Tibial nerve (tissue), 4 donors: Measurements from ENCODE around the gene B4GALT3. TPM values are rescaled to one million over a fixed set of nuclear protein-coding genes. Genes with fewer than 3 reads are reported as not detected.

Experiments used
- DNase-seq, 2 donors: peaks; one replicate each; pipeline ENCODE4 v3.0.0-alpha.2; 2019; ENCODE audit warnings: low spot score in 2 of 2
- H3K27ac ChIP-seq, 4 donors: fragments of 200-600 bp; sonication (generic) in 3 of 4; one replicate each; pipeline ENCODE4 v1.5.1; 2017 to 2019; ENCODE audit warnings: mild to moderate bottlenecking in 1 of 4
- H3K27me3 ChIP-seq, 2 donors: fragments of 200-600 bp; sonication (generic) in 1 of 2; one replicate each; pipeline versions ENCODE4 v1.5.1 to v1.6.0; 2017 to 2019
- H3K36me3 ChIP-seq, 3 donors: fragments of 200-600 bp; sonication (generic); one replicate each; pipeline ENCODE4 v1.5.1; 2018 to 2019
- H3K4me1 ChIP-seq, 4 donors: fragments of 200-600 bp; sonication (generic) in 3 of 4; one replicate each; pipeline ENCODE4 v1.5.1; 2017 to 2019
- H3K4me3 ChIP-seq, 4 donors: fragments of 200-600 bp; sonication (generic) in 3 of 4; one replicate each; pipeline ENCODE4 v1.5.1; 2017 to 2019; ENCODE audit warnings: mild to moderate bottlenecking in 1 of 4, moderate library complexity in 1 of 4
- H3K9me3 ChIP-seq, 4 donors: fragments of 200-600 bp; sonication (generic) in 3 of 4; one replicate each; pipeline ENCODE4 v1.5.1; 2017 to 2019
- CTCF ChIP-seq, 5 experiments: fragments of 200-600 bp in 3 of 5; fragments of 450-650 bp in 2 of 5; sonication (generic) in 3 of 5; IDR thresholded peaks; one replicate each; pipeline ENCODE4 v1.5.1; 2016 to 2019; ENCODE audit warnings: antibody characterized with exemption in 5 of 5, mild to moderate bottlenecking in 3 of 5, moderate library complexity in 2 of 5
- EP300 ChIP-seq, 2 donors: sonication (generic); formaldehyde crosslinking; IDR thresholded peaks; one replicate each; pipeline ENCODE4 v1.6.1; 2017; ENCODE audit warnings: antibody characterized with exemption in 2 of 2, mild to moderate bottlenecking in 1 of 2
- POLR2A ChIP-seq, 2 donors: fragments of 450-650 bp; IDR thresholded peaks; one replicate each; pipeline ENCODE4 v1.6.1; 2017; ENCODE audit warnings: antibody characterized with exemption in 2 of 2, mild to moderate bottlenecking in 2 of 2, moderate library complexity in 2 of 2
- WGBS, 2 donors: methylation state at CpG; one replicate each; pipeline ENCODE4 v1.1.5; 2018; 5-methylcytosine and 5-hydroxymethylcytosine counted together
- total RNA-seq, 4 donors: library from RNA; depleted of rRNA; stranded (reverse); fragments of >200 nt; gene quantifications; one replicate each; pipeline ENCODE4 v1.1.0, GENCODE V29; 2016

B4GALT3 gene
- total RNA-seq, 4 donors from 2014 or later, result 18.8 to 41.4 (median 24.3) TPM

DNA sequence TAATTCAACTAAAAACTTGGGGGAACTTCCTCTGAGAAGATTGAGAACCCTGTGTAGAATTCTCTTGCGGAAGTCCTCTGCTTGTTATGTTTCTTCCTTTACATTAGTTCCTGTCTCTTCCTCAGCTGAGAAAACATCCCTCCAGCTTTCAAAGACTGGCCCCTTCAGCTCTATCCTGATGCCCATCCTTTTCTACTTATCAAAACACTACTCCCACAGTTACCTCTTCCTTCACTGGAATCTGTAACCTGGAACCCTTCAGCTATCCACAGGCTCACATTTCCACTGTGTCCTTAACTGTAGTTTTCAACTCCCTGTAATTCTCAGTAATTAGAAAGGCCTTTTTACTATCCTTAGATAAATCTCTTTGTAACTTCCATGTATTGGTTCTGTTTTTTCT lies 38.9 kb downstream of the B4GALT3 start:
- 76 to 85% methylated on average over 1 of the region's 1 CpG for WGBS, 2 donors
- TF ChIP-seq EP300 (IDR thresholded peaks at IDR 0.05) (no peak), CTCF (IDR thresholded peaks at IDR 0.05) (no peak), POLR2A (IDR thresholded peaks at IDR 0.05) (no peak)
- H3K4me3 ChIP-seq, result no peak overlapping the region
- peaks cover 0 to 25% (median 7%) of the 10 kb centered on the region in 4 donors for H3K4me1 ChIP-seq
- DNase-seq, result no peak
- H3K27me3 ChIP-seq, result no peaks in the 10 kb centered on the region
- no peaks in the 10 kb centered on the region for H3K9me3 ChIP-seq
- peak overlapping the region in 1 of 4 donors; percentile 2 for H3K27ac ChIP-seq
- no peaks in the 10 kb centered on the region for H3K36me3 ChIP-seq

DNA sequence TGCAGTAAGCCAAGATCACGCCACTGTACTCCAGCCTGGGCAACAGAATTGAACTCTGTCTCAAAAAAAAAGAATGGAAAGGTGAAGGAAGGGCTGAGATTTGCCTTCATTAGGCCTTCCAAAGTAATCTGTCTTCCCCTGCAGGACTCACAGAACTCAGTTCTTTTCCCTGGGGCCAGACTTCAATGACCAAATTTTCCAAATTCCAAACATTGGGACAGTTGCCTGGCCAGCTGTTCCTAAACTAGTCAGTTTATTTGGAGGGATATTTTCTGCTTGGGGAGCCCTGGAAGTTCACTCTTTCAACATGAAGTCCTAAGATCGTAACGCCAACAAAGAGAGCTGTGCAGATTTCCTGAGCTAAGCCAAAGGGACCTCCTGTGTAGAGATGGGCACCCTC lies 39.4 kb downstream of the B4GALT3 start:
- no peak overlapping the region for H3K27ac ChIP-seq
- no peaks in the 10 kb centered on the region for H3K9me3 ChIP-seq
- WGBS, 2 donors, result 81 to 82% methylated on average over 3 of the region's 3 CpGs
- H3K4me1 ChIP-seq, result peaks cover 0 to 26% (median 9%) of the 10 kb centered on the region in 4 donors
- H3K4me3 ChIP-seq, result no peak overlapping the region
- H3K36me3 ChIP-seq, result no peaks in the 10 kb centered on the region
- TF ChIP-seq EP300 (IDR thresholded peaks at IDR 0.05) (no peak), CTCF (IDR thresholded peaks at IDR 0.05) (no peak), POLR2A (IDR thresholded peaks at IDR 0.05) (no peak)
- DNase-seq, result no peak
- H3K27me3 ChIP-seq, result no peaks in the 10 kb centered on the region

DNA sequence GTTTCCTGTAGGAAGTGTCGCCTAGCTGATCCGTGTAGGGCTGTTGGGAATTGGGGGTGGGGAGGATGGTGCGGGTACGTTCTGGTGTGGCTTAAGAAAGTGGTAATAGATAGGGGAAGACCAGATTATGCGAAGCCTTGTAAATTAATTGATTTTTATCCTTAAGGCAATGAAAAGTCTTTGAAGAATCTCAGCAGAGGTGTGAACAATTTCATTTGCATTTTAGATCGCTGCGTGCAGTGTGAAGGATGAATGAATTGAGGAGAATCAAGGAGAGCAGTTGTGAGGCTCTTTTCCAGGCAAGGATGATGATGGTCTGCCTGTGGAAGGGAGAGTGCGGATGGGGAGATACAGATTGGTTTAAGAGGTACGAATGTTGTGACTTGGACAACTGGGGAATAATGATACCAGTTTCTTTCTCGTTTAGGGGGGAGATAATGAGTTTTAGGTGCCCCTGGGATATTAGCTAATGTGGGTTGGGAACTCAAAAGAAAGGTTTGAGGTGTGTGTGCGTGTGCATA lies 44.0 kb downstream of the B4GALT3 start:
- peaks cover 0 to 16% (median 10%) of the 10 kb centered on the region in 3 donors for H3K36me3 ChIP-seq
- 3 to 6% methylated on average over 11 of the region's 11 CpGs for WGBS, 2 donors
- TF ChIP-seq EP300 (IDR thresholded peaks at IDR 0.05) (no peak), CTCF (IDR thresholded peaks at IDR 0.05) (no peak), POLR2A (IDR thresholded peaks at IDR 0.05) (no peak)
- DNase-seq, result no peak
- peak overlapping the region; percentile 54 to 82 (median 75) for H3K4me3 ChIP-seq
- H3K27me3 ChIP-seq, result no peaks in the 10 kb centered on the region
- peak overlapping the region; percentile 81 to 98 (median 95) for H3K27ac ChIP-seq
- H3K9me3 ChIP-seq, result no peaks in the 10 kb centered on the region
- peaks cover 0 to 61% (median 23%) of the 10 kb centered on the region in 4 donors for H3K4me1 ChIP-seq

GRCh38 chr1:161132410-161133219 lies 44.7 kb downstream of the B4GALT3 start, which contains the start of gene DEDD:
Gene DEDD (minus strand): TSS chr1:161132667. CDS start chr1:161124462, 8,205 bp downstream.
- Histone ChIP-seq H3K4me3 (peak within 1 kb of the TSS; percentile 54 to 82 (median 75)), H3K27ac (peak within 1 kb of the TSS; percentile 81 to 98 (median 95)), H3K27me3 (no peaks in the 10 kb centered on the region), H3K36me3 (peaks cover 0 to 23% (median 13%) of the 10 kb centered on the region in 3 donors), H3K9me3 (no peaks in the 10 kb centered on the region), H3K4me1 (peaks cover 0 to 61% (median 26%) of the 10 kb centered on the region in 4 donors)
- TF ChIP-seq EP300 (IDR thresholded peaks at IDR 0.05) (peak; percentile 27 to 86), CTCF (IDR thresholded peaks at IDR 0.05) (peak in 2 of 5 experiments; percentile 21 to 27), POLR2A (IDR thresholded peaks at IDR 0.05) (peak; percentile 51 to 52)
- 0 to 1% methylated on average over 49 to 58 of the region's 68 CpGs for WGBS, 2 donors
- peak; percentile 90 to 92 for DNase-seq
